Esophagus muscularis mucosa (tissue), 3 donors: Measurements from ENCODE around the gene PRKCH.

ENCODE experiments used
- CTCF ChIP-seq, 3 experiments: fragments of 200-600 bp in 2 of 3; fragments of 450-650 bp in 1 of 3; sonication (generic) in 2 of 3; IDR thresholded peaks; one replicate each; pipeline ENCODE4 v1.5.1; 2017 to 2019; ENCODE audit warnings: antibody characterized with exemption in 3 of 3, mild to moderate bottlenecking in 2 of 3, moderate library complexity in 1 of 3
- POLR2A ChIP-seq: fragments of 450-650 bp; IDR thresholded peaks from one replicate; pipeline ENCODE4 v1.6.1; 2017; ENCODE audit warnings: antibody characterized with exemption, moderate library complexity, mild to moderate bottlenecking, low read depth
- POLR2AphosphoS5 ChIP-seq, 2 donors: sonication (generic); formaldehyde crosslinking; IDR thresholded peaks; one replicate each; pipeline ENCODE4 v1.6.1; 2017; ENCODE audit warnings: antibody characterized with exemption in 2 of 2

- no peak for TF ChIP-seq CTCF (IDR thresholded peaks at IDR 0.05)
- TF ChIP-seq POLR2AphosphoS5 (IDR thresholded peaks at IDR 0.05), result no peak
- TF ChIP-seq POLR2A, result no peak
These were observed 76.8 kb downstream of the PRKCH start for GRCh38 chr14:61398221-61398620.
